ENCODE data around the gene TAF3. TPM values are rescaled to one million over a fixed set of nuclear protein-coding genes. Genes with fewer than 3 reads are reported as not detected.

The TAF3 gene
- total and polyA plus RNA-seq, 2 donors (not counting 1 experiment from before 2014, with no cell fraction given): 7.0 to 20.1 TPM

- ATAC-seq (ENCODE audit: low read depth) (no peak), DNase-seq (no peak)
- 97% methylated on average over 7 of the region's 8 CpGs for WGBS (ENCODE audit: insufficient coverage)
- Histone ChIP-seq H3K9ac (ENCODE audit: low read length) (no peak overlapping the region), H2AFZ (ENCODE audit: insufficient read depth, low read depth, low read length, poor library complexity, severe bottlenecking) (no peak overlapping the region), H3K36me3 (replicated peaks in 1 of 2; ENCODE audit: control extremely low read depth in 1 of 2, control insufficient read depth in 1 of 2, extremely low read depth in 1 of 2, insufficient read depth in 2 of 2, low read length in 1 of 2) (no peaks in the 10 kb centered on the region), H3K9me3 (ENCODE audit: control extremely low read depth in 1 of 3, control insufficient read depth in 2 of 3, insufficient read depth in 1 of 3, low read length in 2 of 3) (no peaks in the 10 kb centered on the region), H3K79me2 (ENCODE audit: control insufficient read depth, insufficient read depth, low read length) (peaks cover 41% of the 10 kb centered on the region), H3K4me2 (replicated peaks; ENCODE audit: low read depth, low read length, poor library complexity, severe bottlenecking) (no peak overlapping the region), H3K27ac (ENCODE audit: low read length in 2 of 2) (no peak overlapping the region), H4K20me1 (ENCODE audit: control insufficient read depth, insufficient read depth, low read length, poor library complexity, severe bottlenecking) (peaks cover 26% of the 10 kb centered on the region), H3K27me3 (replicated peaks in 1 of 4; ENCODE audit: control extremely low read depth in 1 of 4, control insufficient read depth in 3 of 4, insufficient read depth in 4 of 4, low read length in 3 of 4) (no peaks in the 10 kb centered on the region), H3K4me1 (ENCODE audit: control insufficient read depth in 2 of 2, insufficient read depth in 2 of 2, low read length in 2 of 2) (no peaks in the 10 kb centered on the region), H3K4me3 (ENCODE audit: control extremely low read depth in 1 of 5, extremely low read depth in 1 of 5, insufficient read depth in 1 of 5, low read depth in 2 of 5, low read length in 4 of 5) (no peak overlapping the region)
- Mint-ChIP-seq H3K4me1 (peaks cover 13% of the 10 kb centered on the region), H3K27ac (no peak overlapping the region), H3K27me3 (no peaks in the 10 kb centered on the region), H3K4me3 (no peak overlapping the region), H3K9me3 (ENCODE audit: insufficient read depth) (no peaks in the 10 kb centered on the region)
- intact Hi-C loops (cut with micrococcal nuclease): no loop called here
- POLR2A ChIA-PET: no interaction called here
- TF ChIP-seq EZH2 (IDR thresholded peaks at IDR 0.05; ENCODE audit: borderline replicate concordance, insufficient read depth, low read depth, low read length, poor library complexity, severe bottlenecking): no peak
- TF ChIP-seq CTCF (IDR thresholded peaks at IDR 0.05): no peak
- CTCF ChIA-PET: no interaction called here
Observed at GRCh38 chr10:7908541-7909210, 90.4 kb downstream of the TAF3 start.

GRCh38 chr10:7913126-7913872, 95.0 kb downstream of the TAF3 start:
- Mint-ChIP-seq H3K4me1 (peaks cover 15% of the 10 kb centered on the region), H3K4me3 (no peak overlapping the region), H3K27me3 (no peaks in the 10 kb centered on the region), H3K27ac (no peak overlapping the region), H3K9me3 (ENCODE audit: insufficient read depth) (no peaks in the 10 kb centered on the region)
- 100% methylated on average over 1 of the region's 3 CpGs for WGBS (ENCODE audit: insufficient coverage)
- no peak for TF ChIP-seq EZH2 (IDR thresholded peaks at IDR 0.05; ENCODE audit: borderline replicate concordance, insufficient read depth, low read depth, low read length, poor library complexity, severe bottlenecking)
- TF ChIP-seq CTCF (IDR thresholded peaks at IDR 0.05): no peak
- Histone ChIP-seq H3K4me2 (replicated peaks; ENCODE audit: low read depth, low read length, poor library complexity, severe bottlenecking) (no peak overlapping the region), H3K27ac (ENCODE audit: low read length in 2 of 2) (no peak overlapping the region), H3K27me3 (replicated peaks in 1 of 4; ENCODE audit: control extremely low read depth in 1 of 4, control insufficient read depth in 3 of 4, insufficient read depth in 4 of 4, low read length in 3 of 4) (no peaks in the 10 kb centered on the region), H2AFZ (ENCODE audit: insufficient read depth, low read depth, low read length, poor library complexity, severe bottlenecking) (no peak overlapping the region), H3K4me1 (ENCODE audit: control insufficient read depth in 2 of 2, insufficient read depth in 2 of 2, low read length in 2 of 2) (no peaks in the 10 kb centered on the region), H3K9ac (ENCODE audit: low read length) (no peak overlapping the region), H3K9me3 (ENCODE audit: control extremely low read depth in 1 of 3, control insufficient read depth in 2 of 3, insufficient read depth in 1 of 3, low read length in 2 of 3) (no peaks in the 10 kb centered on the region), H4K20me1 (ENCODE audit: control insufficient read depth, insufficient read depth, low read length, poor library complexity, severe bottlenecking) (peaks cover 37% of the 10 kb centered on the region), H3K36me3 (replicated peaks in 1 of 2; ENCODE audit: control extremely low read depth in 1 of 2, control insufficient read depth in 1 of 2, extremely low read depth in 1 of 2, insufficient read depth in 2 of 2, low read length in 1 of 2) (no peaks in the 10 kb centered on the region), H3K4me3 (ENCODE audit: control extremely low read depth in 1 of 5, extremely low read depth in 1 of 5, insufficient read depth in 1 of 5, low read depth in 2 of 5, low read length in 4 of 5) (no peak overlapping the region), H3K79me2 (ENCODE audit: control insufficient read depth, insufficient read depth, low read length) (peaks cover 39% of the 10 kb centered on the region)
- intact Hi-C loops (cut with micrococcal nuclease): no loop called here
- POLR2A ChIA-PET: no interaction called here
- CTCF ChIA-PET: no interaction called here
- no peak for ATAC-seq (ENCODE audit: low read depth)
- no peak for DNase-seq
